ENCODE data around the gene PPP1R1C. TPM values are rescaled to one million over a fixed set of nuclear protein-coding genes. Genes with fewer than 3 reads are reported as not detected.

Gene PPP1R1C
- total and polyA plus RNA-seq, 2 experiments from 2014 or later: 3.5 to 18.8 TPM

- TF ChIP-seq, protein P1, sequence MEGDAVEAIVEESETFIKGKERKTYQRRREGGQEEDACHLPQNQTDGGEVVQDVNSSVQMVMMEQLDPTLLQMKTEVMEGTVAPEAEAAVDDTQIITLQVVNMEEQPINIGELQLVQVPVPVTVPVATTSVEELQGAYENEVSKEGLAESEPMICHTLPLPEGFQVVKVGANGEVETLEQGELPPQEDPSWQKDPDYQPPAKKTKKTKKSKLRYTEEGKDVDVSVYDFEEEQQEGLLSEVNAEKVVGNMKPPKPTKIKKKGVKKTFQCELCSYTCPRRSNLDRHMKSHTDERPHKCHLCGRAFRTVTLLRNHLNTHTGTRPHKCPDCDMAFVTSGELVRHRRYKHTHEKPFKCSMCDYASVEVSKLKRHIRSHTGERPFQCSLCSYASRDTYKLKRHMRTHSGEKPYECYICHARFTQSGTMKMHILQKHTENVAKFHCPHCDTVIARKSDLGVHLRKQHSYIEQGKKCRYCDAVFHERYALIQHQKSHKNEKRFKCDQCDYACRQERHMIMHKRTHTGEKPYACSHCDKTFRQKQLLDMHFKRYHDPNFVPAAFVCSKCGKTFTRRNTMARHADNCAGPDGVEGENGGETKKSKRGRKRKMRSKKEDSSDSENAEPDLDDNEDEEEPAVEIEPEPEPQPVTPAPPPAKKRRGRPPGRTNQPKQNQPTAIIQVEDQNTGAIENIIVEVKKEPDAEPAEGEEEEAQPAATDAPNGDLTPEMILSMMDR (conservative IDR thresholded peaks at IDR 0.05; ENCODE audit: low read depth in 2 of 2): no peak
- no peak for TF ChIP-seq EZH2 (IDR thresholded peaks at IDR 0.05; ENCODE audit: low read depth, unreplicated experiment)
Measured at GRCh38 chr2:181992776-181993175, 7.1 kb downstream of the PPP1R1C start (continued).

GRCh38 chr2:181995289-181995688 lies 9.6 kb downstream of the PPP1R1C start:
- H3K4me3 ChIP-seq: no peak overlapping the region
- H3K27me3 Mint-ChIP-seq (ENCODE audit: insufficient read depth, low read depth, poor library complexity): no peaks in the 10 kb centered on the region
- no peak overlapping the region for H3K27ac Mint-ChIP-seq
- H3K4me1 Mint-ChIP-seq: no peaks in the 10 kb centered on the region
- H3K4me1 ChIP-seq (ENCODE audit: insufficient read depth): no peaks in the 10 kb centered on the region
- no peak for ATAC-seq
- no peaks in the 10 kb centered on the region for H4K20me1 ChIP-seq (replicated peaks; ENCODE audit: insufficient read depth)
- no peaks in the 10 kb centered on the region for H3K9me2 ChIP-seq (ENCODE audit: insufficient read depth)
- H3K36me3 Mint-ChIP-seq (ENCODE audit: low read depth): no peaks in the 10 kb centered on the region
- no peak overlapping the region for H3K4me3 Mint-ChIP-seq
- no peaks in the 10 kb centered on the region for H3K9me3 Mint-ChIP-seq
- no peak overlapping the region for H3K27ac ChIP-seq (ENCODE audit: low read depth)
- DNase-seq (ENCODE audit: low spot score): no peak
- no peaks in the 10 kb centered on the region for H3F3A ChIP-seq (replicated peaks; ENCODE audit: low read depth)
- no peak overlapping the region for H2AFZ ChIP-seq
- H3K79me2 ChIP-seq (replicated peaks; ENCODE audit: insufficient read depth): no peaks in the 10 kb centered on the region
- H3K4me2 ChIP-seq: no peak overlapping the region
- TF ChIP-seq, protein P2, sequence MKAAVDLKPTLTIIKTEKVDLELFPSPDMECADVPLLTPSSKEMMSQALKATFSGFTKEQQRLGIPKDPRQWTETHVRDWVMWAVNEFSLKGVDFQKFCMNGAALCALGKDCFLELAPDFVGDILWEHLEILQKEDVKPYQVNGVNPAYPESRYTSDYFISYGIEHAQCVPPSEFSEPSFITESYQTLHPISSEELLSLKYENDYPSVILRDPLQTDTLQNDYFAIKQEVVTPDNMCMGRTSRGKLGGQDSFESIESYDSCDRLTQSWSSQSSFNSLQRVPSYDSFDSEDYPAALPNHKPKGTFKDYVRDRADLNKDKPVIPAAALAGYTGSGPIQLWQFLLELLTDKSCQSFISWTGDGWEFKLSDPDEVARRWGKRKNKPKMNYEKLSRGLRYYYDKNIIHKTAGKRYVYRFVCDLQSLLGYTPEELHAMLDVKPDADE (IDR thresholded peaks at IDR 0.05): no peak
- TF ChIP-seq EZH2phosphoT487 (IDR thresholded peaks at IDR 0.05; ENCODE audit: unreplicated experiment) (no peak), ZNF114 (CRISPR knock-in tag; IDR thresholded peaks at IDR 0.05) (no peak), STAT1 (IDR thresholded peaks at IDR 0.05; ENCODE audit: unreplicated experiment) (no peak), JUNB (IDR thresholded peaks at IDR 0.05; ENCODE audit: unreplicated experiment) (no peak), EZH2 (IDR thresholded peaks at IDR 0.05; ENCODE audit: low read depth, unreplicated experiment) (no peak), NANOG (IDR thresholded peaks at IDR 0.05; ENCODE audit: borderline replicate concordance) (no peak), ZNF462 (CRISPR knock-in tag; IDR thresholded peaks at IDR 0.05) (no peak)
- TF ChIP-seq, protein P3, sequence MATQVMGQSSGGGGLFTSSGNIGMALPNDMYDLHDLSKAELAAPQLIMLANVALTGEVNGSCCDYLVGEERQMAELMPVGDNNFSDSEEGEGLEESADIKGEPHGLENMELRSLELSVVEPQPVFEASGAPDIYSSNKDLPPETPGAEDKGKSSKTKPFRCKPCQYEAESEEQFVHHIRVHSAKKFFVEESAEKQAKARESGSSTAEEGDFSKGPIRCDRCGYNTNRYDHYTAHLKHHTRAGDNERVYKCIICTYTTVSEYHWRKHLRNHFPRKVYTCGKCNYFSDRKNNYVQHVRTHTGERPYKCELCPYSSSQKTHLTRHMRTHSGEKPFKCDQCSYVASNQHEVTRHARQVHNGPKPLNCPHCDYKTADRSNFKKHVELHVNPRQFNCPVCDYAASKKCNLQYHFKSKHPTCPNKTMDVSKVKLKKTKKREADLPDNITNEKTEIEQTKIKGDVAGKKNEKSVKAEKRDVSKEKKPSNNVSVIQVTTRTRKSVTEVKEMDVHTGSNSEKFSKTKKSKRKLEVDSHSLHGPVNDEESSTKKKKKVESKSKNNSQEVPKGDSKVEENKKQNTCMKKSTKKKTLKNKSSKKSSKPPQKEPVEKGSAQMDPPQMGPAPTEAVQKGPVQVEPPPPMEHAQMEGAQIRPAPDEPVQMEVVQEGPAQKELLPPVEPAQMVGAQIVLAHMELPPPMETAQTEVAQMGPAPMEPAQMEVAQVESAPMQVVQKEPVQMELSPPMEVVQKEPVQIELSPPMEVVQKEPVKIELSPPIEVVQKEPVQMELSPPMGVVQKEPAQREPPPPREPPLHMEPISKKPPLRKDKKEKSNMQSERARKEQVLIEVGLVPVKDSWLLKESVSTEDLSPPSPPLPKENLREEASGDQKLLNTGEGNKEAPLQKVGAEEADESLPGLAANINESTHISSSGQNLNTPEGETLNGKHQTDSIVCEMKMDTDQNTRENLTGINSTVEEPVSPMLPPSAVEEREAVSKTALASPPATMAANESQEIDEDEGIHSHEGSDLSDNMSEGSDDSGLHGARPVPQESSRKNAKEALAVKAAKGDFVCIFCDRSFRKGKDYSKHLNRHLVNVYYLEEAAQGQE (IDR thresholded peaks at IDR 0.05; ENCODE audit: unreplicated experiment): no peak
- TF ChIP-seq, protein P1 (conservative IDR thresholded peaks at IDR 0.05; ENCODE audit: low read depth in 2 of 2): no peak
- H3K27me3 ChIP-seq (ENCODE audit: insufficient read depth): no peaks in the 10 kb centered on the region
- H3K36me3 ChIP-seq (ENCODE audit: insufficient read depth): no peaks in the 10 kb centered on the region

All from GM23338 (cell line).